ENCODE measurements around the gene FKBP15. TPM values are rescaled to one million over a fixed set of nuclear protein-coding genes. Genes with fewer than 3 reads are reported as not detected.

Gene FKBP15
- total RNA-seq, 1 experiment from 2014 or later, result 20.1 TPM

DNA sequence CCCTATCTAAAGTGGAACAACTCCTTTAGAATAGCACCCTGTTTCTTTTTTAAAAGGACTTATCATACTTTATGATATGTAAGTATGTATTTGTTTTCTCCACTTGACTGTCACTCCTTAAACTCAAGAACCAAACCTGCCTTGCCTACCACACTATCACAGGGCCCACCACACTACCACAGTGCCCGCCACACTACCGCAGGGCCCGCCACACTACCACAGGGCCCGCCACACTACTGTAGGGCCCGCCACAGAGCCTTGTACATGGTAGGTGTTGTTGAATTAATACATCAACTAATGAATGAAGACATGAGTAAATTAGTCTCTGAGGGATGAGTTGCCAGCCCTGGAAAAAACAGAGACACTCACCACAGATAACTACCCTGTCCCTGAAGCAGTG, 52.3 kb downstream of the FKBP15 start:
- H3K36me3 Mint-ChIP-seq (ENCODE audit: insufficient read depth, unreplicated experiment), result peaks cover 51% of the 10 kb centered on the region
- H3K4me1 Mint-ChIP-seq (ENCODE audit: low read depth, unreplicated experiment), result no peaks in the 10 kb centered on the region

DNA sequence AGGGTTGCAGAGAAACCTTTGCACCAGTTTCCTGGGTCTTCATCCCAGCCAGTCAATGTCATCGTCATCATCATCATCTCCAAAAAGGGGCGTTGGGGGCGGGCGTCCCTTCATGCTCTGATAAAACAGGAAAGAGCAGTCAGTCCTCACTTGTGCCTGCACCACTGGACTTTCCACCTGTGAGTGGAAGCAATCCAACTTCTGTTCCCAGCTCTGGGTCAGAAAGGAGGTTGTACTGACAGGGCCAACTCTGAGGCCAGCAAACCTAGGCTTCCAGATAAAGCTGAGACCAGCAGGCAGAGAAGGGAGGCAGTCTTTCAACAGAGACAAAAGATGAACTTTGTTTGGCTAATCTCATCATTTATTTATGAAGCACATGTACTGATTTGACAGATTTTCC, 55.0 kb downstream of the FKBP15 start:
- Mint-ChIP-seq H3K36me3 (ENCODE audit: insufficient read depth, unreplicated experiment) (peaks cover 39% of the 10 kb centered on the region), H3K27ac (ENCODE audit: unreplicated experiment) (no peak overlapping the region), H3K9me3 (ENCODE audit: unreplicated experiment) (no peaks in the 10 kb centered on the region), H3K4me1 (ENCODE audit: low read depth, unreplicated experiment) (no peaks in the 10 kb centered on the region), H3K27me3 (ENCODE audit: insufficient read depth, unreplicated experiment) (no peaks in the 10 kb centered on the region), H3K4me3 (ENCODE audit: unreplicated experiment) (no peak overlapping the region)
- no peaks in the 10 kb centered on the region for H3K4me1 ChIP-seq
- intact Hi-C loops (cut with micrococcal nuclease; ENCODE audit: unreplicated experiment), result no loop called here
- H3K4me3 ChIP-seq (ENCODE audit: low read depth, low read length), result no peak overlapping the region
- DNase-seq, result no peak
- ChIA-PET CTCF (no interaction called here), POLR2A (no interaction called here)
- H3K36me3 ChIP-seq (ENCODE audit: control insufficient read depth, insufficient read depth, low read length), result peaks cover 8% of the 10 kb centered on the region
- no peak for TF ChIP-seq CTCF (IDR thresholded peaks at IDR 0.05; ENCODE audit: insufficient read depth in 1 of 2, low read depth in 1 of 2, low read length in 1 of 2, severe bottlenecking in 1 of 2, unreplicated experiment in 1 of 2)
- BruUV-seq (replicated peaks), result no TSS peak
- no peaks in the 10 kb centered on the region for H3K27me3 ChIP-seq (replicated peaks; ENCODE audit: control insufficient read depth, insufficient read depth, low read length)
- no peaks in the 10 kb centered on the region for H3K9me3 ChIP-seq

More for the DNA sequence above, 52.3 kb downstream of the FKBP15 start:
- ChIA-PET CTCF (interaction anchor here (0.6 kb wide), 1 partner anchor 35 kb away, joined by 3 read pairs; no protein-coding TSS in a partner anchor), POLR2A (no interaction called here)
- Histone ChIP-seq H3K9me3 (no peaks in the 10 kb centered on the region), H3K36me3 (ENCODE audit: control insufficient read depth, insufficient read depth, low read length) (peaks cover 4% of the 10 kb centered on the region; the same call in 1 of the 2 replicates), H3K27me3 (replicated peaks; ENCODE audit: control insufficient read depth, insufficient read depth, low read length) (no peaks in the 10 kb centered on the region), H3K4me1 (no peaks in the 10 kb centered on the region), H3K4me3 (ENCODE audit: low read depth, low read length) (no peak overlapping the region)
- intact Hi-C loops (cut with micrococcal nuclease; ENCODE audit: unreplicated experiment), result no loop called here
- no peak for TF ChIP-seq CTCF (IDR thresholded peaks at IDR 0.05; ENCODE audit: insufficient read depth in 1 of 2, low read depth in 1 of 2, low read length in 1 of 2, severe bottlenecking in 1 of 2, unreplicated experiment in 1 of 2)
- no peak for DNase-seq
- Mint-ChIP-seq H3K27ac (ENCODE audit: unreplicated experiment) (no peak overlapping the region), H3K9me3 (ENCODE audit: unreplicated experiment) (no peaks in the 10 kb centered on the region), H3K4me3 (ENCODE audit: unreplicated experiment) (no peak overlapping the region), H3K27me3 (ENCODE audit: insufficient read depth, unreplicated experiment) (no peaks in the 10 kb centered on the region)
- BruUV-seq (replicated peaks), result no TSS peak

GRCh38 chr9:113164536-113165300, 56.4 kb downstream of the FKBP15 start:
- H3K27me3 ChIP-seq (replicated peaks; ENCODE audit: control insufficient read depth, insufficient read depth, low read length), result no peaks in the 10 kb centered on the region
- Mint-ChIP-seq H3K27me3 (ENCODE audit: insufficient read depth, unreplicated experiment) (no peaks in the 10 kb centered on the region), H3K4me3 (ENCODE audit: unreplicated experiment) (no peak overlapping the region), H3K9me3 (ENCODE audit: unreplicated experiment) (no peaks in the 10 kb centered on the region), H3K27ac (ENCODE audit: unreplicated experiment) (no peak overlapping the region), H3K36me3 (ENCODE audit: insufficient read depth, unreplicated experiment) (peaks cover 34% of the 10 kb centered on the region), H3K4me1 (ENCODE audit: low read depth, unreplicated experiment) (no peaks in the 10 kb centered on the region)
- no peak overlapping the region for H3K4me3 ChIP-seq (ENCODE audit: low read depth, low read length)
- no peaks in the 10 kb centered on the region for H3K9me3 ChIP-seq
- no peak for DNase-seq
- CTCF ChIA-PET, result no interaction called here
- H3K36me3 ChIP-seq (ENCODE audit: control insufficient read depth, insufficient read depth, low read length), result peaks cover 8% of the 10 kb centered on the region
- TF ChIP-seq CTCF (IDR thresholded peaks at IDR 0.05; ENCODE audit: insufficient read depth in 1 of 2, low read depth in 1 of 2, low read length in 1 of 2, severe bottlenecking in 1 of 2, unreplicated experiment in 1 of 2), result no peak
- POLR2A ChIA-PET, result no interaction called here
- intact Hi-C loops (cut with micrococcal nuclease; ENCODE audit: unreplicated experiment), result no loop called here
- BruUV-seq (replicated peaks), result no TSS peak
- H3K4me1 ChIP-seq, result no peaks in the 10 kb centered on the region
